Hepatocyte (in vitro differentiated cells): Measurements from ENCODE around the gene PNPLA7. TPM values are rescaled to one million over a fixed set of nuclear protein-coding genes. Genes with fewer than 3 reads are reported as not detected.
"Not testable (repeated sequence)": the region's sequence is repeated elsewhere in the genome, so short reads cannot be mapped to it uniquely, and the experiment has no call there.

Source experiments
- DNase-seq: peaks from one replicate; pipeline ENCODE4 v3.0.0-alpha.2; 2016; ENCODE audit warnings: low spot score
- H2AFZ ChIP-seq: fragments of 200-600 bp; sonication (generic); 2 replicates; pipeline ENCODE4 v1.6.0; 2016; ENCODE audit warnings: antibody characterized with exemption, mild to moderate bottlenecking
- H3K27ac ChIP-seq: fragments of 200-600 bp; sonication (generic); 2 replicates; pipeline ENCODE4 v1.5.1; 2016; ENCODE audit warnings: mild to moderate bottlenecking
- H3K27me3 ChIP-seq: fragments of 200-600 bp; sonication (generic); 2 replicates; pipeline ENCODE4 v1.6.1; 2016
- H3K36me3 ChIP-seq: fragments of 200-600 bp; sonication (generic); replicated peaks from 2 replicates; pipeline ENCODE4 v1.5.1; 2016; ENCODE audit warnings: low read depth; ENCODE audit not compliant: insufficient read depth
- H3K4me1 ChIP-seq: fragments of 200-600 bp; sonication (generic); 2 replicates; pipeline ENCODE4 v1.5.1; 2016; ENCODE audit warnings: mild to moderate bottlenecking, moderate library complexity; ENCODE audit not compliant: insufficient read depth
- H3K4me2 ChIP-seq: fragments of 200-600 bp; sonication (generic); 2 replicates; pipeline ENCODE4 v1.6.0; 2016
- H3K4me3 ChIP-seq: fragments of 200-600 bp; sonication (generic); 2 replicates; pipeline ENCODE4 v1.5.1; 2016; ENCODE audit warnings: mild to moderate bottlenecking
- H3K79me2 ChIP-seq: fragments of 200-600 bp; sonication (generic); 2 replicates; pipeline ENCODE4 v1.6.0; 2017; ENCODE audit warnings: mild to moderate bottlenecking
- H3K9me2 ChIP-seq: fragments of 200-600 bp; sonication (generic); replicated peaks from 2 replicates; pipeline ENCODE4 v1.6.0; 2017; ENCODE audit warnings: mild to moderate bottlenecking; ENCODE audit not compliant: insufficient read depth
- H3K9me3 ChIP-seq: fragments of 200-600 bp; sonication (generic); 2 replicates; pipeline ENCODE4 v1.5.1; 2016; ENCODE audit warnings: low read depth, mild to moderate bottlenecking
- H4K20me1 ChIP-seq: fragments of 200-600 bp; sonication (generic); 2 replicates; pipeline ENCODE4 v1.6.0; 2016; ENCODE audit warnings: mild to moderate bottlenecking; ENCODE audit not compliant: insufficient read depth, poor library complexity, severe bottlenecking
- CTCF ChIP-seq: fragments of 200-600 bp; sonication (generic); IDR thresholded peaks from 2 replicates; pipeline ENCODE4 v1.5.1; 2016; ENCODE audit warnings: antibody characterized with exemption, mild to moderate bottlenecking; ENCODE audit not compliant: poor library complexity
- EZH2 ChIP-seq: fragments of 200-600 bp; sonication (generic); IDR thresholded peaks from 2 replicates; pipeline ENCODE4 v1.6.1; 2016; ENCODE audit warnings: antibody characterized with exemption, mild to moderate bottlenecking, borderline replicate concordance
- EZH2phosphoT487 ChIP-seq: fragments of 200-600 bp; sonication (generic); IDR thresholded peaks from one replicate; pipeline ENCODE4 v1.6.1; 2018; ENCODE audit warnings: antibody characterized with exemption, mild to moderate bottlenecking, low read depth, moderate library complexity; ENCODE audit not compliant: unreplicated experiment, severe bottlenecking
- whole genome bisulfite sequencing: methylation state at CpG from one replicate; pipeline ENCODE4 v1.1.6; 2016; ENCODE audit warnings: low lambda C conversion rate; ENCODE audit errors: missing lambda C conversion rate; 5-methylcytosine and 5-hydroxymethylcytosine counted together
- microRNA-seq: library from miRNA; unstranded; fragments of <30 nt; microRNA quantifications from one replicate; pipeline ENCODE4, GENCODE V29; 2017
- polyA plus RNA-seq: library from polyadenylated mRNA; unstranded; fragments of >200 nt; fragmentation: Nextera tagmentation; extraction: Ambion mirVana; gene quantifications from 2 replicates; pipeline ENCODE4 v1.2.1, GENCODE V29; 2016
- total RNA-seq: library from RNA; depleted of rRNA; stranded (reverse); fragments of >200 nt; gene quantifications from 2 replicates; pipeline ENCODE4 v1.2.3, GENCODE V29; 2014

The PNPLA7 gene
- total and polyA plus RNA-seq, 2 experiments from 2014 or later, result 0.62 to 0.77 TPM

DNA sequence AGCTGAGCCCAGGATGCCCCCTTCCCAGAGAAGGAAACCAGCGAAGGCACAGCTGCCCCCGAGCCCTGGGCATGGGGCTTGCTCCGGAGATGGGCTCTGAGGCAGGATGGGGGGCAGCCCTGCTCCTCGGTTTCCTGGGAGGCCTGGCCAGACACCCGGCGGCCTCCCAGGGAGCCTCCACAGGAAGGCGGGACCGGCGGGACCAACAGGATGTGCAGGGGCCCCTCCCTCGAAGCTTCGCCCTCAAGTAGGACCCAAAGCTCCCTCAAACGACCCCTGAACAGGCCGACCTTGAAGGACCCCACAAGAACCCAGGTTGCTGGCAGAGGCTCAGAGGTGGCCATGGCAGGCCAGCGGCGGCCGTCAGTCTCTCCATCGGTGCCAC is 138.9 kb downstream of the PNPLA7 start:
- Histone ChIP-seq H3K27ac (no peak overlapping the region), H3K36me3 (no peaks in the 10 kb centered on the region), H3K27me3 (no peaks in the 10 kb centered on the region), H3K9me2 (no peaks in the 10 kb centered on the region), H3K79me2 (peaks cover 18% of the 10 kb centered on the region), H3K4me2 (no peak overlapping the region), H4K20me1 (no peaks in the 10 kb centered on the region), H3K9me3 (no peaks in the 10 kb centered on the region), H3K4me3 (no peak overlapping the region), H2AFZ (no peak overlapping the region), H3K4me1 (peaks cover 4% of the 10 kb centered on the region)
- DNase-seq, result no peak
- TF ChIP-seq CTCF (no peak), EZH2phosphoT487 (no peak), EZH2 (no peak)
- WGBS, result 92% methylated on average over 17 of the region's 17 CpGs

DNA sequence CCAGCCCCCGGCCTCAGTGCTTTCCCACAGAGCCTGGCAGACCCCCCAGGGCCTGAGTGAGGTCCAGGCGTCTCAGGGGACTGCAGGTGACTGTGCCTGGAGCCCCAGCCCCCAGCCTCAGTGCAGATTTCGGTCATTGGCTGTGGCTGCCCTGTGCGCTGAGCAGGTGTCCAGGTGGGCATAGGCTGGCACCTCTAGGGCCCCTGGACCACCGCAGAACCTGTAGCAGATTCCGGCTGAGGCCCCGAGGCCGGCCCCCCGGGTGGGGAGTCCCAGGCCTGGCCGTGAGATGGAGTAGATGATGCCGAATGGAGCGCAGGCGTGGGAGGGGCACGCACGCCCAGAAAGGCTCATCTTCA is 139.3 kb downstream of the PNPLA7 start:
- H3K27me3 ChIP-seq, result no peaks in the 10 kb centered on the region
- H4K20me1 ChIP-seq, result peaks cover 2% of the 10 kb centered on the region
- no peak overlapping the region for H3K27ac ChIP-seq
- H3K9me3 ChIP-seq, result no peaks in the 10 kb centered on the region
- WGBS, result 93% methylated on average over 9 of the region's 15 CpGs
- TF ChIP-seq EZH2 (no peak), CTCF (no peak), EZH2phosphoT487 (no peak)
- no peak overlapping the region for H2AFZ ChIP-seq
- H3K4me1 ChIP-seq, result peaks cover 7% of the 10 kb centered on the region
- no peak for DNase-seq
- H3K9me2 ChIP-seq, result no peaks in the 10 kb centered on the region
- no peak overlapping the region for H3K4me2 ChIP-seq
- no peak overlapping the region for H3K4me3 ChIP-seq
- peaks cover 18% of the 10 kb centered on the region for H3K79me2 ChIP-seq
- no peaks in the 10 kb centered on the region for H3K36me3 ChIP-seq

DNA sequence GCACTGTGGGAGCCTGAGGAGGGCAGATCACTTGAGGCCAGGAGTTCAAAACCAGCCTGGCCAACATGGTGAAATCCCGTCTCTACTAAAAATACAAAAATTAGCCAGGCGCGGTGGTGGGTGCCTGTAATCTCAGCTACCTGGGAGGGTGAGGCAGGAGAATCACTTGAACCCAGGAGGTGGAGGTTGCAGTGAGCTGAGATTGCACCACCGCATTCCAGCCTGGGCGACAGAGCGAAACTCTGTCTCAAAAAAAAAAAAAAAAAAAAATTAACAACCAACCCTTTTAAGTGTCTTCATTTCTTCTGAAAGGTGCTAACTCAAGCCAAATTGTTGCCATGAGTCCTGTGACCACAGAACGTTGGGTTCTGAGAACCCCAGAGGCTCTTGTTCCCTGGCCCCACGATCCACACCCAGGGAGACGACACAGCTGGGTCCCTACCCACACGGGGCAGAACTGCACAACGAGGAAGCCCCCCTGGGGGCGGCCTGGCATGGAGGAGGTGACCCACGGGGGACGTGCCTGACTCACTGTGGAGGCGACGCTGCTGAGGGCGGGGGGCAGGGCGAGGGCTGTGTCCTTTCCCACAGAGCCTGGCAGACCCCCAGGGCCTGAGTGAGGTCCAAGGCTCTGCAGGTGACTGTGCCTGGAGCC is 139.8 kb downstream of the PNPLA7 start:
- not testable (repeated sequence) for H3K4me2 ChIP-seq, H3K9me3 ChIP-seq, H3K27ac ChIP-seq, H4K20me1 ChIP-seq, DNase-seq, H3K4me1 ChIP-seq, H3K27me3 ChIP-seq, H3K4me3 ChIP-seq, H2AFZ ChIP-seq, H3K36me3 ChIP-seq, H3K9me2 ChIP-seq
- peaks cover 17% of the 10 kb centered on the region for H3K79me2 ChIP-seq
- WGBS, result 93% methylated on average over 17 of the region's 18 CpGs

Small RNA genes within 50 kb of the gene (microRNA-seq; reads per million reads assigned to microRNA genes)
- gene MIR7114, result 10.3 reads per million, percentile 24 among the genes with 10 or more reads in this experiment

Other genes starting within 250 kb of the PNPLA7 start
- gene NRARP, start 248.1 kb downstream of the PNPLA7 start, total RNA-seq, result 5.3 and 8.2 TPM in 2 replicates
- 13.1 and 18.7 TPM in 2 replicates for gene NRARP, start 248.1 kb downstream of the PNPLA7 start, polyA plus RNA-seq
- 7.3 and 11.8 TPM in 2 replicates for gene EXD3, start 127.2 kb downstream of the PNPLA7 start, total RNA-seq
- 21.6 and 24.9 TPM in 2 replicates for gene EXD3, start 127.2 kb downstream of the PNPLA7 start, polyA plus RNA-seq
- 7.2 and 8.2 TPM in 2 replicates for gene NOXA1, start 127.0 kb downstream of the PNPLA7 start, total RNA-seq
- gene NOXA1, start 127.0 kb downstream of the PNPLA7 start, polyA plus RNA-seq, result 12.5 and 13.9 TPM in 2 replicates
- gene ENTPD8, start 109.0 kb downstream of the PNPLA7 start, total RNA-seq, result 6.1 and 7.1 TPM in 2 replicates
- gene ENTPD8, start 109.0 kb downstream of the PNPLA7 start, polyA plus RNA-seq, result 14.2 and 16.5 TPM in 2 replicates
- gene NSMF, start 91.1 kb downstream of the PNPLA7 start, total RNA-seq, result 37.2 and 39.5 TPM in 2 replicates
- gene NSMF, start 91.1 kb downstream of the PNPLA7 start, polyA plus RNA-seq, result 51.6 and 54.7 TPM in 2 replicates
- 34.7 and 36.6 TPM in 2 replicates for gene MRPL41, start 1.5 kb upstream of the PNPLA7 start, total RNA-seq
- 86.0 and 94.5 TPM in 2 replicates for gene MRPL41, start 1.5 kb upstream of the PNPLA7 start, polyA plus RNA-seq
- 26.8 and 28.3 TPM in 2 replicates for gene DPH7, start 28.5 kb upstream of the PNPLA7 start, total RNA-seq
- 36.9 and 45.5 TPM in 2 replicates for gene DPH7, start 28.5 kb upstream of the PNPLA7 start, polyA plus RNA-seq
- gene ZMYND19, start 40.1 kb upstream of the PNPLA7 start, total RNA-seq, result 20.4 and 24.3 TPM in 2 replicates
- gene ZMYND19, start 40.1 kb upstream of the PNPLA7 start, polyA plus RNA-seq, result 46.9 and 50.3 TPM in 2 replicates
- 62.7 and 86.0 TPM in 2 replicates for gene ARRDC1, start 55.3 kb upstream of the PNPLA7 start, total RNA-seq
- gene ARRDC1, start 55.3 kb upstream of the PNPLA7 start, polyA plus RNA-seq, result 102 and 109 TPM in 2 replicates
- 40.6 and 46.0 TPM in 2 replicates for gene EHMT1, start 68.6 kb upstream of the PNPLA7 start, total RNA-seq
- gene EHMT1, start 68.6 kb upstream of the PNPLA7 start, polyA plus RNA-seq, result 47.0 and 47.7 TPM in 2 replicates